Activated CD8-positive, alpha-beta T cell treated with anti-CD3 and anti-CD28 coated beads, Interleukin-2, amount 10 ng/mL, durations not matched to agents 7 days and 5 days (primary cell): ENCODE data around the gene NAAA. TPM values are rescaled to one million over a fixed set of nuclear protein-coding genes. Genes with fewer than 3 reads are reported as not detected.
"Not testable (repeated sequence)": the region's sequence is repeated elsewhere in the genome, so short reads cannot be mapped to it uniquely, and the experiment has no call there.

Source experiments
- ATAC-seq: fragments of 150-1000 bp; cut with Tn5 transposase; one replicate; pipeline ENCODE4 v1.10.0; 2021; ENCODE audit warnings: moderate library complexity
- CTCF ChIA-PET: fragments of 350-600 bp; sonication (Branson Sonifier 250); formaldehyde crosslinking; loops from one replicate; lab custom pipeline; 2021; ENCODE audit warnings: antibody characterized with exemption; lab: Charles Lee
- POLR2A ChIA-PET: fragments of 350-600 bp; sonication (Branson Sonifier 250); formaldehyde crosslinking; loops from one replicate; lab custom pipeline; 2021; ENCODE audit warnings: antibody characterized with exemption; lab: Charles Lee
- DNase-seq: peaks from one replicate; pipeline ENCODE4 v3.0.0-alpha.2; 2020
- H3K27ac Mint-ChIP-seq: one replicate; pipeline ENCODE4 v1.8.0; 2021; ENCODE audit warnings: mild to moderate bottlenecking, mixed read lengths
- H3K27me3 Mint-ChIP-seq: one replicate; pipeline ENCODE4 v1.8.0; 2021; ENCODE audit warnings: low read depth, mixed read lengths
- H3K36me3 Mint-ChIP-seq: one replicate; pipeline ENCODE4 v1.8.0; 2021; ENCODE audit warnings: low read depth, mixed read lengths
- H3K4me1 Mint-ChIP-seq: one replicate; pipeline ENCODE4 v1.8.0; 2021; ENCODE audit warnings: low read depth, mixed read lengths
- H3K4me3 Mint-ChIP-seq: one replicate; pipeline ENCODE4 v1.8.0; 2021; ENCODE audit warnings: mild to moderate bottlenecking, mixed read lengths
- H3K9me3 Mint-ChIP-seq: one replicate; pipeline ENCODE4 v1.8.0; 2022; ENCODE audit warnings: mixed read lengths; ENCODE audit not compliant: insufficient read depth
- total RNA-seq, 2 experiments: library from RNA; stranded (reverse); gene quantifications; one replicate each; pipeline ENCODE4 v1.2.3, GENCODE V29; 2021

The NAAA gene
- total RNA-seq, 2 experiments from 2014 or later = 31.7 to 33.7 TPM

GRCh38 chr4:75950213-75950815 lies 9.5 kb upstream of the NAAA start:
- CTCF ChIA-PET = no interaction called here
- H3K27ac Mint-ChIP-seq = no peak overlapping the region
- POLR2A ChIA-PET = interaction anchor here (1.8 kb wide), 1 partner anchor 11 kb away, joined by 8 read pairs; no protein-coding TSS in a partner anchor
- ATAC-seq (no peak), DNase-seq (no peak)
- no peaks in the 10 kb centered on the region for H3K9me3 Mint-ChIP-seq
- H3K36me3 Mint-ChIP-seq = peaks cover 57% of the 10 kb centered on the region
- no peaks in the 10 kb centered on the region for H3K4me1 Mint-ChIP-seq
- H3K4me3 Mint-ChIP-seq = no peak overlapping the region
- no peaks in the 10 kb centered on the region for H3K27me3 Mint-ChIP-seq

- DNase-seq (no peak), ATAC-seq (no peak)
- ChIA-PET POLR2A (no interaction called here), CTCF (interaction anchor here (0.9 kb wide), 1 partner anchor 240 kb away, joined by 3 read pairs; no protein-coding TSS in a partner anchor)
- Mint-ChIP-seq H3K27ac (no peak overlapping the region), H3K9me3 (no peaks in the 10 kb centered on the region), H3K27me3 (no peaks in the 10 kb centered on the region), H3K4me3 (no peak overlapping the region), H3K4me1 (no peaks in the 10 kb centered on the region), H3K36me3 (peaks cover 48% of the 10 kb centered on the region)
Observed at GRCh38 chr4:75948822-75949444, 8.1 kb upstream of the NAAA start.

- no peaks in the 10 kb centered on the region for H3K27me3 Mint-ChIP-seq
- peak; percentile 86 for DNase-seq
- peaks cover 30% of the 10 kb centered on the region for H3K36me3 Mint-ChIP-seq
- H3K9me3 Mint-ChIP-seq = no peaks in the 10 kb centered on the region
- peaks cover 21% of the 10 kb centered on the region for H3K4me1 Mint-ChIP-seq
- ATAC-seq = peak; percentile 77
- ChIA-PET CTCF (interaction anchor here (0.7 to 2.0 kb wide), 6 partner anchors 13 to 240 kb away, joined by 3 to 7 read pairs (median 4); partner anchors contain the start of gene USO1), POLR2A (interaction anchor here (0.6 to 2.2 kb wide), 6 partner anchors 10 to 266 kb away, joined by 3 to 9 read pairs (median 4); no protein-coding TSS in a partner anchor)
- H3K27ac Mint-ChIP-seq = peak overlapping the region; percentile 99
- peak overlapping the region; percentile 97 for H3K4me3 Mint-ChIP-seq
Observed at GRCh38 chr4:75939890-75940691, 722 bp downstream of the NAAA start.

- POLR2A ChIA-PET = no interaction called here
- DNase-seq (no peak), ATAC-seq (no peak)
- H3K4me3 Mint-ChIP-seq = no peak overlapping the region
- H3K9me3 Mint-ChIP-seq = no peaks in the 10 kb centered on the region
- H3K27me3 Mint-ChIP-seq = no peaks in the 10 kb centered on the region
- H3K27ac Mint-ChIP-seq = no peak overlapping the region
- peaks cover 37% of the 10 kb centered on the region for H3K36me3 Mint-ChIP-seq
- H3K4me1 Mint-ChIP-seq = peaks cover 20% of the 10 kb centered on the region
- CTCF ChIA-PET = no interaction called here
Observed at GRCh38 chr4:75935628-75936027, 5.2 kb downstream of the NAAA start.

GRCh38 chr4:75930152-75930551 lies 10.7 kb downstream of the NAAA start:
- ChIA-PET POLR2A (interaction anchor here (0.6 kb wide), 1 partner anchor 8 kb away, joined by 3 read pairs; no protein-coding TSS in a partner anchor), CTCF (interaction anchor here (2.1 kb wide), 1 partner anchor 15 kb away, joined by 10 read pairs; no protein-coding TSS in a partner anchor)
- no peak for DNase-seq
- no peak overlapping the region for H3K4me3 Mint-ChIP-seq
- H3K36me3 Mint-ChIP-seq = peaks cover 29% of the 10 kb centered on the region
- ATAC-seq = no peak
- no peaks in the 10 kb centered on the region for H3K4me1 Mint-ChIP-seq
- no peak overlapping the region for H3K27ac Mint-ChIP-seq
- H3K27me3 Mint-ChIP-seq = no peaks in the 10 kb centered on the region
- no peaks in the 10 kb centered on the region for H3K9me3 Mint-ChIP-seq

GRCh38 chr4:75924916-75925315 lies 15.9 kb downstream of the NAAA start:
- POLR2A ChIA-PET = interaction anchor here (0.6 kb wide), 1 partner anchor 14 kb away, joined by 3 read pairs; no protein-coding TSS in a partner anchor
- not testable (repeated sequence) for H3K9me3 Mint-ChIP-seq, H3K4me1 Mint-ChIP-seq, ATAC-seq, DNase-seq, H3K27me3 Mint-ChIP-seq, H3K27ac Mint-ChIP-seq, H3K4me3 Mint-ChIP-seq
- CTCF ChIA-PET = interaction anchor here (0.6 kb wide), 1 partner anchor 31 kb away, joined by 3 read pairs; no protein-coding TSS in a partner anchor
- peaks cover 42% of the 10 kb centered on the region for H3K36me3 Mint-ChIP-seq

- Mint-ChIP-seq H3K9me3 (no peaks in the 10 kb centered on the region), H3K36me3 (peaks cover 41% of the 10 kb centered on the region), H3K27ac (no peak overlapping the region), H3K4me1 (no peaks in the 10 kb centered on the region), H3K27me3 (no peaks in the 10 kb centered on the region), H3K4me3 (no peak overlapping the region)
- ATAC-seq (no peak), DNase-seq (no peak)
- ChIA-PET POLR2A (no interaction called here), CTCF (interaction anchor here (0.6 to 1.1 kb wide), 2 partner anchors 28 to 31 kb away, joined by 3 read pairs; no protein-coding TSS in a partner anchor)
Observed at GRCh38 chr4:75924309-75924827, 16.4 kb downstream of the NAAA start.

- ChIA-PET POLR2A (no interaction called here), CTCF (no interaction called here)
- no peak for ATAC-seq
- Mint-ChIP-seq H3K9me3 (no peaks in the 10 kb centered on the region), H3K4me3 (no peak overlapping the region), H3K27me3 (no peaks in the 10 kb centered on the region), H3K36me3 (peaks cover 35% of the 10 kb centered on the region), H3K4me1 (no peaks in the 10 kb centered on the region), H3K27ac (no peak overlapping the region)
- no peak for DNase-seq
Observed at GRCh38 chr4:75922588-75922987, 18.2 kb downstream of the NAAA start.

- H3K9me3 Mint-ChIP-seq = no peaks in the 10 kb centered on the region
- no peak for ATAC-seq
- H3K27ac Mint-ChIP-seq = no peak overlapping the region
- POLR2A ChIA-PET = no interaction called here
- H3K4me1 Mint-ChIP-seq = no peaks in the 10 kb centered on the region
- no peak overlapping the region for H3K4me3 Mint-ChIP-seq
- DNase-seq = no peak
- H3K36me3 Mint-ChIP-seq = peaks cover 35% of the 10 kb centered on the region
- CTCF ChIA-PET = no interaction called here
- H3K27me3 Mint-ChIP-seq = no peaks in the 10 kb centered on the region
Observed at GRCh38 chr4:75921910-75922309, 18.9 kb downstream of the NAAA start.

- peaks cover 2% of the 10 kb centered on the region for H3K4me1 Mint-ChIP-seq
- ATAC-seq (no peak), DNase-seq (no peak)
- CTCF ChIA-PET = no interaction called here
- no peak overlapping the region for H3K27ac Mint-ChIP-seq
- H3K4me3 Mint-ChIP-seq = no peak overlapping the region
- H3K36me3 Mint-ChIP-seq = peaks cover 31% of the 10 kb centered on the region
- no peaks in the 10 kb centered on the region for H3K27me3 Mint-ChIP-seq
- POLR2A ChIA-PET = no interaction called here
- no peaks in the 10 kb centered on the region for H3K9me3 Mint-ChIP-seq
Observed at GRCh38 chr4:75920327-75920726, 20.5 kb downstream of the NAAA start.

GRCh38 chr4:75919920-75920319 lies 20.9 kb downstream of the NAAA start:
- Mint-ChIP-seq H3K4me1 (peaks cover 2% of the 10 kb centered on the region), H3K27ac (no peak overlapping the region), H3K4me3 (no peak overlapping the region), H3K27me3 (no peaks in the 10 kb centered on the region), H3K9me3 (no peaks in the 10 kb centered on the region), H3K36me3 (peaks cover 30% of the 10 kb centered on the region)
- DNase-seq (no peak), ATAC-seq (no peak)
- CTCF ChIA-PET = no interaction called here
- POLR2A ChIA-PET = no interaction called here
